Prostate gland (tissue), 2 donors: Measurements from ENCODE around the gene DAZAP1. TPM values are rescaled to one million over a fixed set of nuclear protein-coding genes. Genes with fewer than 3 reads are reported as not detected.

Experiments used
- DNase-seq: peaks from one replicate; pipeline ENCODE4 v3.0.0-alpha.2; 2019; ENCODE audit warnings: low spot score
- H3K27ac ChIP-seq, 2 donors: fragments of 200-600 bp; sonication (generic); 2 replicates each; pipeline ENCODE4 v1.5.1; 2017 to 2019
- H3K27me3 ChIP-seq: fragments of 200-600 bp; sonication (generic); replicated peaks from 2 replicates; pipeline ENCODE4 v1.5.1; 2019; ENCODE audit not compliant: insufficient read depth
- H3K36me3 ChIP-seq, 2 donors: fragments of 200-600 bp; sonication (generic); 1 replicate in 1 of 2; 2 replicates in 1 of 2; pipeline versions ENCODE4 v1.5.1 to v1.8.1; 2017 to 2019
- H3K4me1 ChIP-seq: fragments of 200-600 bp; sonication (generic); replicated peaks from 2 replicates; pipeline ENCODE4 v1.5.1; 2019
- H3K4me3 ChIP-seq, 2 donors: fragments of 200-600 bp; sonication (generic); 2 replicates each; pipeline ENCODE4 v1.5.1; 2017 to 2019
- H3K9me3 ChIP-seq: fragments of 200-600 bp; sonication (generic); 2 replicates; pipeline ENCODE4 v1.5.1; 2017
- POLR2A ChIP-seq: fragments of 450-650 bp; IDR thresholded peaks from one replicate; pipeline ENCODE4 v1.6.1; 2016; ENCODE audit warnings: antibody characterized with exemption, mild to moderate bottlenecking
- POLR2AphosphoS5 ChIP-seq: sonication (generic); formaldehyde crosslinking; IDR thresholded peaks from one replicate; pipeline ENCODE4 v1.6.1; 2017; ENCODE audit warnings: antibody characterized with exemption
- WGBS: methylation state at CpG from one replicate; pipeline ENCODE4 v1.1.5; 2018; 5-methylcytosine and 5-hydroxymethylcytosine counted together
- intact Hi-C: fragments of 100-400 bp; cut with DNase I; formaldehyde crosslinking; loops from one replicate; pipeline ENCODE4 v1.14.2; 2022
- total RNA-seq, 2 donors: library from RNA; depleted of rRNA; stranded (reverse); fragments of >200 nt; gene quantifications; one replicate each; pipeline ENCODE4 v1.1.0, GENCODE V29; 2016
- TF ChIP-seq, protein P1 (sequence below), 4 experiments: fragments of 200-600 bp in 2 of 4; fragments of 450-650 bp in 2 of 4; sonication (generic) in 2 of 4; IDR thresholded peaks; 1 replicate in 3 of 4; 2 replicates in 1 of 4; pipeline ENCODE4 v1.5.1; 2016 to 2019; ENCODE audit warnings: antibody characterized with exemption in 4 of 4, mild to moderate bottlenecking in 2 of 4, moderate library complexity in 2 of 4

Gene DAZAP1
- total RNA-seq, 2 donors from 2014 or later = 58.6 to 74.1 TPM

- 90% methylated on average over 42 of the region's 42 CpGs for WGBS
- H3K36me3 ChIP-seq = no peaks in the 10 kb centered on the region
- DNase-seq = no peak
- peaks cover 11% of the 10 kb centered on the region for H3K4me1 ChIP-seq
- TF ChIP-seq POLR2A (no peak), POLR2AphosphoS5 (no peak)
- TF ChIP-seq, protein P1, sequence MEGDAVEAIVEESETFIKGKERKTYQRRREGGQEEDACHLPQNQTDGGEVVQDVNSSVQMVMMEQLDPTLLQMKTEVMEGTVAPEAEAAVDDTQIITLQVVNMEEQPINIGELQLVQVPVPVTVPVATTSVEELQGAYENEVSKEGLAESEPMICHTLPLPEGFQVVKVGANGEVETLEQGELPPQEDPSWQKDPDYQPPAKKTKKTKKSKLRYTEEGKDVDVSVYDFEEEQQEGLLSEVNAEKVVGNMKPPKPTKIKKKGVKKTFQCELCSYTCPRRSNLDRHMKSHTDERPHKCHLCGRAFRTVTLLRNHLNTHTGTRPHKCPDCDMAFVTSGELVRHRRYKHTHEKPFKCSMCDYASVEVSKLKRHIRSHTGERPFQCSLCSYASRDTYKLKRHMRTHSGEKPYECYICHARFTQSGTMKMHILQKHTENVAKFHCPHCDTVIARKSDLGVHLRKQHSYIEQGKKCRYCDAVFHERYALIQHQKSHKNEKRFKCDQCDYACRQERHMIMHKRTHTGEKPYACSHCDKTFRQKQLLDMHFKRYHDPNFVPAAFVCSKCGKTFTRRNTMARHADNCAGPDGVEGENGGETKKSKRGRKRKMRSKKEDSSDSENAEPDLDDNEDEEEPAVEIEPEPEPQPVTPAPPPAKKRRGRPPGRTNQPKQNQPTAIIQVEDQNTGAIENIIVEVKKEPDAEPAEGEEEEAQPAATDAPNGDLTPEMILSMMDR (IDR thresholded peaks at IDR 0.05) = no peak
- H3K27me3 ChIP-seq = no peaks in the 10 kb centered on the region
- intact Hi-C loops = no loop called here
- H3K27ac ChIP-seq = no peak overlapping the region
- H3K9me3 ChIP-seq = no peaks in the 10 kb centered on the region
- no peak overlapping the region for H3K4me3 ChIP-seq
Measured at GRCh38 chr19:1362387-1363257, 44.8 kb upstream of the DAZAP1 start.

- intact Hi-C loops = no loop called here
- Histone ChIP-seq H3K4me1 (peaks cover 11% of the 10 kb centered on the region), H3K36me3 (no peaks in the 10 kb centered on the region), H3K4me3 (no peak overlapping the region), H3K9me3 (no peaks in the 10 kb centered on the region), H3K27me3 (no peaks in the 10 kb centered on the region), H3K27ac (no peak overlapping the region)
- no peak for DNase-seq
- TF ChIP-seq POLR2A (no peak), POLR2AphosphoS5 (no peak)
- TF ChIP-seq, protein P1 (IDR thresholded peaks at IDR 0.05) = no peak
- WGBS = 79% methylated on average over 10 of the region's 10 CpGs
Measured at GRCh38 chr19:1363599-1363998, 43.8 kb upstream of the DAZAP1 start.

- Histone ChIP-seq H3K27me3 (no peaks in the 10 kb centered on the region), H3K4me3 (no peak overlapping the region), H3K27ac (no peak overlapping the region), H3K4me1 (peaks cover 11% of the 10 kb centered on the region), H3K36me3 (no peaks in the 10 kb centered on the region), H3K9me3 (no peaks in the 10 kb centered on the region)
- TF ChIP-seq, protein P1 (IDR thresholded peaks at IDR 0.05) = no peak
- TF ChIP-seq POLR2AphosphoS5 (no peak), POLR2A (no peak)
- DNase-seq = no peak
- intact Hi-C loops = no loop called here
- 80% methylated on average over 15 of the region's 15 CpGs for WGBS
Measured at GRCh38 chr19:1364070-1364704, 43.2 kb upstream of the DAZAP1 start.

DNA sequence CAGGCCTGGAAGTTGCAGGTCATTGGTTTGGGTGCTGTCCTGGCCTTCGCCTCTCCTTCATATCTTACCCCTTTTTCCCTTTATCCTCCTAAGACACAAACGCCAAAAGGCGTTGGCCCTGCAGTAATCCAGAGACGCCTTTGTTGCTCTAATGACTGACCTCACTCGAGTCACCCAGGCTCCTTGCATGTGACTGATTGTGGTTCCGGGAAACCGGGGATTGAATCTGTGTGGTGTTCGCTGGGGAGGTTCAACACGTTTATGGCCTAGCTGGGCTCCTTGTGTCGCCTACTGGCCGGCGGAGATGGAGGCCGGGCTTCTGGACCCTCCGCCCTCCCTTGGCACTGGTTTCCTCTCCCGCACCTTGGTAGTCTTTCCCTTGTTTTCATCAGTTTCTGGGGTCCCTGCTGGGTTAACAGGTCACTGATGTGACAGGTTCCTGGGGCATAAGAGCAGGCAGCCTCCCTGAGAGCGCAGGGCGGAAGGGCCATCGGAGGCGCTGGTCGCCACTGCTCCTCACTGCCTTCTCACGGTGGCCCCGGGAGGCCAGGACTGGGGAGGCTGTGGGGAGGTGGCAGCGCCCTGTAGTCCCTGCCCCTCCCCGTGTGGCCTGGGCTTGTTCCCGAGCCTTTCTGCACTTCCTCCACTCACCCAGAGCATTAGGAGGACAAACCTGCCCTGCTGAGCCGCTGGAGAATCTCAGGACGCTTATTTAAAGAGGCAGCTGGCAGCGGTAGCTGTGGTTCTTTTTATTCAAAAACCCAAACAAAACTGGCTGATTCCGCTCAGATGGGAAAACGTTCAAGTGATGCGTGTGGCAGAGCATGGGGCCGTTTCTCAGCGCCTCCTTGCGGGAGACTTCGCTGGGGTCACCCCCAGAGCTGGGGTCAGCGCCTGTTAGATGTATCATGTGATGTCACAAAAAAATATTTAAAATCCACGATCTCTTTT, 41.8 kb upstream of the DAZAP1 start:
- H3K4me1 ChIP-seq = peaks cover 8% of the 10 kb centered on the region

More for the DNA sequence above, 41.8 kb upstream of the DAZAP1 start:
- Histone ChIP-seq H3K4me3 (no peak overlapping the region), H3K9me3 (no peaks in the 10 kb centered on the region), H3K27me3 (no peaks in the 10 kb centered on the region), H3K36me3 (peaks cover 0 to 5% of the 10 kb centered on the region in 2 donors), H3K27ac (no peak overlapping the region)
- TF ChIP-seq POLR2AphosphoS5 (no peak), POLR2A (no peak)
- TF ChIP-seq, protein P1 (IDR thresholded peaks at IDR 0.05) = no peak
- 83% methylated on average over 37 of the region's 37 CpGs for WGBS
- intact Hi-C loops = no loop called here
- no peak for DNase-seq
